ENCODE data around the gene CCL4L2. TPM values are rescaled to one million over a fixed set of nuclear protein-coding genes. Genes with fewer than 3 reads are reported as not detected.

CCL4L2 gene
- total and polyA plus RNA-seq, 2 of the 8 experiments (the other 6 are each of a cell fraction or from before 2014, with no cell fraction given): not detected

GRCh38 chr17:36182176-36183000 lies 28.5 kb upstream of the CCL4L2 start (continued):
- TF ChIP-seq CHD7 (IDR thresholded peaks at IDR 0.05; ENCODE audit: insufficient replicate concordance, low read length): no peak
- TF ChIP-seq E2F6 (IDR thresholded peaks at IDR 0.05): peak; percentile 78; the same call in 1 of the 2 replicates
- TF ChIP-seq MAX (IDR thresholded peaks at IDR 0.05): peak; percentile 92
- TF ChIP-seq JUND (IDR thresholded peaks at IDR 0.05; ENCODE audit: low read length): no peak
- TF ChIP-seq KDM4A (IDR thresholded peaks at IDR 0.05; ENCODE audit: low read depth, low read length, severe bottlenecking): peak; percentile 88
- no peak; the same call in 1 of the 2 replicates for TF ChIP-seq RBBP5 (IDR thresholded peaks at IDR 0.05; ENCODE audit: borderline replicate concordance, low read depth, low read length)
- no peak for TF ChIP-seq HDAC6 (IDR thresholded peaks at IDR 0.05; ENCODE audit: low read depth, low read length)
- no peak for TF ChIP-seq TBP (IDR thresholded peaks at IDR 0.05; ENCODE audit: low read depth, low read length)

All from H1 (cell line).